GM23338 (cell line): ENCODE data around the gene SEMA6D.

ENCODE experiments used
- CREB1 ChIP-seq: fragments of 250-450 bp; sonication (Bioruptor Pico); IDR thresholded peaks from 2 replicates; pipeline ENCODE4 v1.5.0; 2020; ENCODE audit warnings: low read depth, mild to moderate bottlenecking, moderate library complexity
- EZH2 ChIP-seq: fragments of 200-600 bp; sonication (generic); IDR thresholded peaks from one replicate; pipeline ENCODE4 v1.8.0; 2017; ENCODE audit warnings: antibody characterized with exemption, mild to moderate bottlenecking, low read depth; ENCODE audit not compliant: unreplicated experiment
- EZH2phosphoT487 ChIP-seq: fragments of 200-600 bp; sonication (generic); IDR thresholded peaks from one replicate; pipeline ENCODE4 v1.8.1; 2018; ENCODE audit warnings: antibody characterized with exemption; ENCODE audit not compliant: unreplicated experiment
- JUNB ChIP-seq: IDR thresholded peaks from one replicate; pipeline ENCODE4 v1.6.1; 2016; ENCODE audit warnings: antibody characterized with exemption; ENCODE audit not compliant: unreplicated experiment
- NANOG ChIP-seq: IDR thresholded peaks from 2 replicates; pipeline ENCODE4 v1.6.1; 2016; ENCODE audit warnings: antibody characterized with exemption, borderline replicate concordance
- POLR2AphosphoS5 ChIP-seq: IDR thresholded peaks from 2 replicates; pipeline ENCODE4 v1.6.1; 2016; ENCODE audit warnings: antibody characterized with exemption, low read depth
- STAT1 ChIP-seq: IDR thresholded peaks from one replicate; pipeline ENCODE4 v1.6.1; 2016; ENCODE audit warnings: antibody characterized with exemption; ENCODE audit not compliant: unreplicated experiment
- ZNF114 ChIP-seq: fragments of 250-450 bp; sonication (Bioruptor Pico); IDR thresholded peaks from 2 replicates; pipeline ENCODE4 v1.5.0; 2020; ENCODE audit warnings: mild to moderate bottlenecking, moderate library complexity
- ZNF331 ChIP-seq: fragments of 250-450 bp; sonication (Bioruptor Pico); IDR thresholded peaks from 2 replicates; pipeline ENCODE4 v1.5.0; 2020; ENCODE audit warnings: low read depth, mild to moderate bottlenecking, moderate library complexity
- TF ChIP-seq, protein P1 (sequence below), 2 experiments: fragments of 200-600 bp in 1 of 2; sonication (generic) in 1 of 2; conservative IDR thresholded peaks; 2 replicates each; pipeline versions ENCODE4 v1.5.1 to v1.6.1; 2016 to 2017; ENCODE audit warnings: antibody characterized with exemption in 2 of 2, low read depth in 2 of 2, mild to moderate bottlenecking in 2 of 2, moderate library complexity in 1 of 2
- TF ChIP-seq, protein P2 (sequence below): IDR thresholded peaks from one replicate; pipeline ENCODE4 v1.6.1; 2018; ENCODE audit warnings: antibody characterized with exemption; ENCODE audit not compliant: unreplicated experiment
- TF ChIP-seq, protein P3 (sequence below): IDR thresholded peaks from 2 replicates; pipeline ENCODE4 v1.6.1; 2016; ENCODE audit warnings: antibody characterized with exemption
- TF ChIP-seq, protein P4 (sequence below): fragments of 250-450 bp; sonication (Bioruptor Pico); IDR thresholded peaks from 2 replicates; pipeline ENCODE4 v1.5.0; 2020; ENCODE audit warnings: mild to moderate bottlenecking, moderate library complexity

DNA sequence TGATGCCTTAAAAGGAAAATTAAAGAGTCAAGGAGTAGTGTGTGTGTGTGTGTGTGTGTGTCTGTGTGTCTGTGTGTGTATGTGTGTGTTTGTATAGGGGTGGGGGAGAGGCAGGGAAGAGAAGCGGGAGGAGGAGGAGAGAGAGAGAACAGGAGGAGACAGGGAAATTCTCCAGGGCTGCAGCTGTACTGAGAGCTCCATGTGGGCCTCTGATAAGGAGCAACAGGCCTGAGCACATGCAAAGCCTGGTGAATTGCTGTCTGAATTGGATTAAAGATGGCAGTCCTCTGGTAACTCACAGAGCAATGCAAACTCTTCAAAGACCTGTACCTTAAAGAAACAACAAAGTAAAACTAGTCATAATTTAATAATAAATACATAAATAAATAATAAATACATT is 70.6 kb downstream of the SEMA6D start:
- TF ChIP-seq POLR2AphosphoS5 (no peak), JUNB (no peak), CREB1 (CRISPR knock-in tag) (no peak), EZH2 (no peak), EZH2phosphoT487 (no peak), ZNF114 (no peak), NANOG (no peak), STAT1 (no peak), ZNF331 (CRISPR knock-in tag) (no peak)
- TF ChIP-seq, protein P1, sequence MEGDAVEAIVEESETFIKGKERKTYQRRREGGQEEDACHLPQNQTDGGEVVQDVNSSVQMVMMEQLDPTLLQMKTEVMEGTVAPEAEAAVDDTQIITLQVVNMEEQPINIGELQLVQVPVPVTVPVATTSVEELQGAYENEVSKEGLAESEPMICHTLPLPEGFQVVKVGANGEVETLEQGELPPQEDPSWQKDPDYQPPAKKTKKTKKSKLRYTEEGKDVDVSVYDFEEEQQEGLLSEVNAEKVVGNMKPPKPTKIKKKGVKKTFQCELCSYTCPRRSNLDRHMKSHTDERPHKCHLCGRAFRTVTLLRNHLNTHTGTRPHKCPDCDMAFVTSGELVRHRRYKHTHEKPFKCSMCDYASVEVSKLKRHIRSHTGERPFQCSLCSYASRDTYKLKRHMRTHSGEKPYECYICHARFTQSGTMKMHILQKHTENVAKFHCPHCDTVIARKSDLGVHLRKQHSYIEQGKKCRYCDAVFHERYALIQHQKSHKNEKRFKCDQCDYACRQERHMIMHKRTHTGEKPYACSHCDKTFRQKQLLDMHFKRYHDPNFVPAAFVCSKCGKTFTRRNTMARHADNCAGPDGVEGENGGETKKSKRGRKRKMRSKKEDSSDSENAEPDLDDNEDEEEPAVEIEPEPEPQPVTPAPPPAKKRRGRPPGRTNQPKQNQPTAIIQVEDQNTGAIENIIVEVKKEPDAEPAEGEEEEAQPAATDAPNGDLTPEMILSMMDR (conservative IDR thresholded peaks at IDR 0.05; ENCODE audit: low read depth in 2 of 2), result no peak
- TF ChIP-seq, protein P2, sequence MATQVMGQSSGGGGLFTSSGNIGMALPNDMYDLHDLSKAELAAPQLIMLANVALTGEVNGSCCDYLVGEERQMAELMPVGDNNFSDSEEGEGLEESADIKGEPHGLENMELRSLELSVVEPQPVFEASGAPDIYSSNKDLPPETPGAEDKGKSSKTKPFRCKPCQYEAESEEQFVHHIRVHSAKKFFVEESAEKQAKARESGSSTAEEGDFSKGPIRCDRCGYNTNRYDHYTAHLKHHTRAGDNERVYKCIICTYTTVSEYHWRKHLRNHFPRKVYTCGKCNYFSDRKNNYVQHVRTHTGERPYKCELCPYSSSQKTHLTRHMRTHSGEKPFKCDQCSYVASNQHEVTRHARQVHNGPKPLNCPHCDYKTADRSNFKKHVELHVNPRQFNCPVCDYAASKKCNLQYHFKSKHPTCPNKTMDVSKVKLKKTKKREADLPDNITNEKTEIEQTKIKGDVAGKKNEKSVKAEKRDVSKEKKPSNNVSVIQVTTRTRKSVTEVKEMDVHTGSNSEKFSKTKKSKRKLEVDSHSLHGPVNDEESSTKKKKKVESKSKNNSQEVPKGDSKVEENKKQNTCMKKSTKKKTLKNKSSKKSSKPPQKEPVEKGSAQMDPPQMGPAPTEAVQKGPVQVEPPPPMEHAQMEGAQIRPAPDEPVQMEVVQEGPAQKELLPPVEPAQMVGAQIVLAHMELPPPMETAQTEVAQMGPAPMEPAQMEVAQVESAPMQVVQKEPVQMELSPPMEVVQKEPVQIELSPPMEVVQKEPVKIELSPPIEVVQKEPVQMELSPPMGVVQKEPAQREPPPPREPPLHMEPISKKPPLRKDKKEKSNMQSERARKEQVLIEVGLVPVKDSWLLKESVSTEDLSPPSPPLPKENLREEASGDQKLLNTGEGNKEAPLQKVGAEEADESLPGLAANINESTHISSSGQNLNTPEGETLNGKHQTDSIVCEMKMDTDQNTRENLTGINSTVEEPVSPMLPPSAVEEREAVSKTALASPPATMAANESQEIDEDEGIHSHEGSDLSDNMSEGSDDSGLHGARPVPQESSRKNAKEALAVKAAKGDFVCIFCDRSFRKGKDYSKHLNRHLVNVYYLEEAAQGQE, result no peak
- TF ChIP-seq, protein P3, sequence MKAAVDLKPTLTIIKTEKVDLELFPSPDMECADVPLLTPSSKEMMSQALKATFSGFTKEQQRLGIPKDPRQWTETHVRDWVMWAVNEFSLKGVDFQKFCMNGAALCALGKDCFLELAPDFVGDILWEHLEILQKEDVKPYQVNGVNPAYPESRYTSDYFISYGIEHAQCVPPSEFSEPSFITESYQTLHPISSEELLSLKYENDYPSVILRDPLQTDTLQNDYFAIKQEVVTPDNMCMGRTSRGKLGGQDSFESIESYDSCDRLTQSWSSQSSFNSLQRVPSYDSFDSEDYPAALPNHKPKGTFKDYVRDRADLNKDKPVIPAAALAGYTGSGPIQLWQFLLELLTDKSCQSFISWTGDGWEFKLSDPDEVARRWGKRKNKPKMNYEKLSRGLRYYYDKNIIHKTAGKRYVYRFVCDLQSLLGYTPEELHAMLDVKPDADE, result no peak
- TF ChIP-seq, protein P4, sequence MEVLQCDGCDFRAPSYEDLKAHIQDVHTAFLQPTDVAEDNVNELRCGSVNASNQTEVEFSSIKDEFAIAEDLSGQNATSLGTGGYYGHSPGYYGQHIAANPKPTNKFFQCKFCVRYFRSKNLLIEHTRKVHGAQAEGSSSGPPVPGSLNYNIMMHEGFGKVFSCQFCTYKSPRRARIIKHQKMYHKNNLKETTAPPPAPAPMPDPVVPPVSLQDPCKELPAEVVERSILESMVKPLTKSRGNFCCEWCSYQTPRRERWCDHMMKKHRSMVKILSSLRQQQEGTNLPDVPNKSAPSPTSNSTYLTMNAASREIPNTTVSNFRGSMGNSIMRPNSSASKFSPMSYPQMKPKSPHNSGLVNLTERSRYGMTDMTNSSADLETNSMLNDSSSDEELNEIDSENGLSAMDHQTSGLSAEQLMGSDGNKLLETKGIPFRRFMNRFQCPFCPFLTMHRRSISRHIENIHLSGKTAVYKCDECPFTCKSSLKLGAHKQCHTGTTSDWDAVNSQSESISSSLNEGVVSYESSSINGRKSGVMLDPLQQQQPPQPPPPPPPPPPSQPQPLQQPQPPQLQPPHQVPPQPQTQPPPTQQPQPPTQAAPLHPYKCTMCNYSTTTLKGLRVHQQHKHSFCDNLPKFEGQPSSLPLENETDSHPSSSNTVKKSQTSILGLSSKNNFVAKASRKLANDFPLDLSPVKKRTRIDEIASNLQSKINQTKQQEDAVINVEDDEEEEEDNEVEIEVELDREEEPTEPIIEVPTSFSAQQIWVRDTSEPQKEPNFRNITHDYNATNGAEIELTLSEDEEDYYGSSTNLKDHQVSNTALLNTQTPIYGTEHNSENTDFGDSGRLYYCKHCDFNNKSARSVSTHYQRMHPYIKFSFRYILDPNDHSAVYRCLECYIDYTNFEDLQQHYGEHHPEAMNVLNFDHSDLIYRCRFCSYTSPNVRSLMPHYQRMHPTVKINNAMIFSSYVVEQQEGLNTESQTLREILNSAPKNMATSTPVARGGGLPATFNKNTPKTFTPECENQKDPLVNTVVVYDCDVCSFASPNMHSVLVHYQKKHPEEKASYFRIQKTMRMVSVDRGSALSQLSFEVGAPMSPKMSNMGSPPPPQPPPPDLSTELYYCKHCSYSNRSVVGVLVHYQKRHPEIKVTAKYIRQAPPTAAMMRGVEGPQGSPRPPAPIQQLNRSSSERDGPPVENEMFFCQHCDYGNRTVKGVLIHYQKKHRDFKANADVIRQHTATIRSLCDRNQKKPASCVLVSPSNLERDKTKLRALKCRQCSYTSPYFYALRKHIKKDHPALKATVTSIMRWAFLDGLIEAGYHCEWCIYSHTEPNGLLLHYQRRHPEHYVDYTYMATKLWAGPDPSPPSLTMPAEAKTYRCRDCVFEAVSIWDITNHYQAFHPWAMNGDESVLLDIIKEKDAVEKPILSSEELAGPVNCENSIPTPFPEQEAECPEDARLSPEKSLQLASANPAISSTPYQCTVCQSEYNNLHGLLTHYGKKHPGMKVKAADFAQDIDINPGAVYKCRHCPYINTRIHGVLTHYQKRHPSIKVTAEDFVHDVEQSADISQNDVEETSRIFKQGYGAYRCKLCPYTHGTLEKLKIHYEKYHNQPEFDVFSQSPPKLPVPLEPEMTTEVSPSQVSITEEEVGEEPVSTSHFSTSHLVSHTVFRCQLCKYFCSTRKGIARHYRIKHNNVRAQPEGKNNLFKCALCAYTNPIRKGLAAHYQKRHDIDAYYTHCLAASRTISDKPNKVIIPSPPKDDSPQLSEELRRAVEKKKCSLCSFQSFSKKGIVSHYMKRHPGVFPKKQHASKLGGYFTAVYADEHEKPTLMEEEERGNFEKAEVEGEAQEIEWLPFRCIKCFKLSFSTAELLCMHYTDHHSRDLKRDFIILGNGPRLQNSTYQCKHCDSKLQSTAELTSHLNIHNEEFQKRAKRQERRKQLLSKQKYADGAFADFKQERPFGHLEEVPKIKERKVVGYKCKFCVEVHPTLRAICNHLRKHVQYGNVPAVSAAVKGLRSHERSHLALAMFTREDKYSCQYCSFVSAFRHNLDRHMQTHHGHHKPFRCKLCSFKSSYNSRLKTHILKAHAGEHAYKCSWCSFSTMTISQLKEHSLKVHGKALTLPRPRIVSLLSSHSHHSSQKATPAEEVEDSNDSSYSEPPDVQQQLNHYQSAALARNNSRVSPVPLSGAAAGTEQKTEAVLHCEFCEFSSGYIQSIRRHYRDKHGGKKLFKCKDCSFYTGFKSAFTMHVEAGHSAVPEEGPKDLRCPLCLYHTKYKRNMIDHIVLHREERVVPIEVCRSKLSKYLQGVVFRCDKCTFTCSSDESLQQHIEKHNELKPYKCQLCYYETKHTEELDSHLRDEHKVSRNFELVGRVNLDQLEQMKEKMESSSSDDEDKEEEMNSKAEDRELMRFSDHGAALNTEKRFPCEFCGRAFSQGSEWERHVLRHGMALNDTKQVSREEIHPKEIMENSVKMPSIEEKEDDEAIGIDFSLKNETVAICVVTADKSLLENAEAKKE (CRISPR knock-in tag), result no peak
